ENCODE results near the gene CD7. TPM values are rescaled to one million over a fixed set of nuclear protein-coding genes. Genes with fewer than 3 reads are reported as not detected.

CD7 gene
- total RNA-seq, 1 experiment from 2014 or later, result 0.77 TPM

- CTCF ChIA-PET, result interaction anchor here (0.5 kb wide), 1 partner anchor 58 kb away, joined by 4 read pairs; no protein-coding TSS in a partner anchor
- no TSS peak for BruUV-seq (replicated peaks)
- DNase-seq (ENCODE audit: low read depth, low spot score), result no peak
- H3K4me1 ChIP-seq (ENCODE audit: control insufficient read depth, insufficient read depth, low read length), result peaks cover 48% of the 10 kb centered on the region
- POLR2A ChIA-PET, result no interaction called here
- in situ Hi-C loops (cut with HindIII; ENCODE audit: low pct_unique_long_range_greater_than_20kb, low sequenced_read_pairs) (no loop called here), intact Hi-C loops (cut with micrococcal nuclease; ENCODE audit: unreplicated experiment) (no loop called here)
- ATAC-seq, result no peak
- H3K4me3 ChIP-seq (ENCODE audit: low read depth in 2 of 2, low read length in 2 of 2), result no peak overlapping the region
- TF ChIP-seq CTCF (IDR thresholded peaks at IDR 0.05) (no peak), SIN3A (IDR thresholded peaks at IDR 0.05; ENCODE audit: borderline replicate concordance, insufficient read depth, low read depth, low read length) (no peak), POLR2AphosphoS5 (IDR thresholded peaks at IDR 0.05; ENCODE audit: low read depth, low read length) (no peak), REST (IDR thresholded peaks at IDR 0.05; ENCODE audit: insufficient read depth in 1 of 2, low read depth in 2 of 2, low read length in 1 of 2) (no peak), TCF7L2 (IDR thresholded peaks at IDR 0.05; ENCODE audit: low read depth, low read length) (no peak)
- peaks cover 2% of the 10 kb centered on the region; the same call in 1 of the 2 replicates for H3K36me3 ChIP-seq (ENCODE audit: control insufficient read depth, insufficient read depth, low read length)
- no peaks in the 10 kb centered on the region for H3K27me3 ChIP-seq (ENCODE audit: control insufficient read depth, insufficient read depth, low read length)
- H3K27ac ChIP-seq (ENCODE audit: low read length), result no peak overlapping the region
- no peaks in the 10 kb centered on the region for H3K9me3 ChIP-seq (ENCODE audit: control insufficient read depth, insufficient read depth, low read depth, low read length)
Observed at GRCh38 chr17:82328141-82328993, 11.0 kb upstream of the CD7 start.

- H3K36me3 ChIP-seq (ENCODE audit: control insufficient read depth, insufficient read depth, low read length), result peaks cover under 1% of the 10 kb centered on the region; the same call in 1 of the 2 replicates
- intact Hi-C loops (cut with micrococcal nuclease; ENCODE audit: unreplicated experiment), result no loop called here
- H3K27ac ChIP-seq (ENCODE audit: low read length), result no peak overlapping the region
- H3K27me3 ChIP-seq (ENCODE audit: control insufficient read depth, insufficient read depth, low read length), result no peaks in the 10 kb centered on the region
- ATAC-seq, result no peak
- no peaks in the 10 kb centered on the region for H3K9me3 ChIP-seq (ENCODE audit: control insufficient read depth, insufficient read depth, low read depth, low read length)
- no peak for DNase-seq (ENCODE audit: low read depth, low spot score)
- no peak overlapping the region for H3K4me3 ChIP-seq (ENCODE audit: low read depth in 2 of 2, low read length in 2 of 2)
- H3K4me1 ChIP-seq (ENCODE audit: control insufficient read depth, insufficient read depth, low read length), result peaks cover 45% of the 10 kb centered on the region
- ChIA-PET CTCF (interaction anchor here (0.5 kb wide), 1 partner anchor 57 kb away, joined by 4 read pairs; no protein-coding TSS in a partner anchor), POLR2A (no interaction called here)
- in situ Hi-C loops (cut with HindIII; ENCODE audit: low pct_unique_long_range_greater_than_20kb, low sequenced_read_pairs), result no loop called here
- no TSS peak for BruUV-seq (replicated peaks)
- no peak for TF ChIP-seq POLR2AphosphoS5 (IDR thresholded peaks at IDR 0.05; ENCODE audit: low read depth, low read length)
- no peak for TF ChIP-seq TCF7L2 (IDR thresholded peaks at IDR 0.05; ENCODE audit: low read depth, low read length)
- TF ChIP-seq SIN3A (IDR thresholded peaks at IDR 0.05; ENCODE audit: borderline replicate concordance, insufficient read depth, low read depth, low read length), result no peak
- TF ChIP-seq CTCF (IDR thresholded peaks at IDR 0.05), result no peak
- TF ChIP-seq REST (IDR thresholded peaks at IDR 0.05; ENCODE audit: insufficient read depth in 1 of 2, low read depth in 2 of 2, low read length in 1 of 2), result no peak
Observed at GRCh38 chr17:82327757-82328140, 10.3 kb upstream of the CD7 start.

Data from Panc1 (cell line).